Stimulated activated naive CD8-positive, alpha-beta T cell treated with anti-CD3 and anti-CD28 coated beads, Interleukin-15, Interleukin-2, amounts not matched to agents 100 U/mL and 50 U/mL, for 24 hours (primary cell): ENCODE measurements around the gene ZNHIT2.
"Not testable (repeated sequence)": the region's sequence is repeated elsewhere in the genome, so short reads cannot be mapped to it uniquely, and the experiment has no call there.

Experiments
- ATAC-seq: fragments of 150-1000 bp; cut with Tn5 transposase; one replicate; pipeline ENCODE4 v1.10.0; 2021
- DNase-seq: peaks from one replicate; pipeline ENCODE4 v3.0.0; 2021

The ZNHIT2 gene

GRCh38 chr11:65119670-65119995 lies 2.1 kb upstream of the ZNHIT2 start:
- no peak for ATAC-seq
- DNase-seq: no peak

GRCh38 chr11:65118891-65119669 lies 1.6 kb upstream of the ZNHIT2 start:
- not testable (repeated sequence) for ATAC-seq, DNase-seq

GRCh38 chr11:65118097-65118837 lies 766 bp upstream of the ZNHIT2 start:
- ATAC-seq (no peak), DNase-seq (no peak)

GRCh38 chr11:65116370-65117205 lies 913 bp downstream of the ZNHIT2 start:
- ATAC-seq: peak; percentile 14
- peak; percentile 67 for DNase-seq

- DNase-seq: peak; percentile 26
- ATAC-seq: no peak
Observed at GRCh38 chr11:65115361-65116082, 2.0 kb downstream of the ZNHIT2 start.

- DNase-seq (no peak), ATAC-seq (no peak)
Observed at GRCh38 chr11:65114538-65115171, 2.8 kb downstream of the ZNHIT2 start.

- ATAC-seq (no peak), DNase-seq (no peak)
Observed at GRCh38 chr11:65113839-65114238, 3.7 kb downstream of the ZNHIT2 start.

- DNase-seq (no peak), ATAC-seq (no peak)
Observed at GRCh38 chr11:65113361-65113756, 4.1 kb downstream of the ZNHIT2 start.

- ATAC-seq (peak; percentile 26), DNase-seq (peak; percentile 82)
Observed at GRCh38 chr11:65112546-65113360, 4.7 kb downstream of the ZNHIT2 start.

GRCh38 chr11:65111744-65112545 lies 5.6 kb downstream of the ZNHIT2 start, which contains the start of gene TM7SF2:
TM7SF2 (plus strand) TSS chr11:65111872; CDS start chr11:65112016, 144 bp downstream.
- ATAC-seq: peak; percentile 79

GRCh38 chr11:65111159-65111743 lies 6.2 kb downstream of the ZNHIT2 start:
- ATAC-seq (no peak), DNase-seq (no peak)

More at GRCh38 chr11:65111744-65112545, 5.6 kb downstream of the ZNHIT2 start, which contains the start of gene TM7SF2:
- DNase-seq: peak; percentile 97

GRCh38 chr11:65110354-65110861 lies 7.1 kb downstream of the ZNHIT2 start:
- DNase-seq (peak; percentile 99), ATAC-seq (peak; percentile 52)

GRCh38 chr11:65109231-65110198 lies 8.0 kb downstream of the ZNHIT2 start:
- no peak for ATAC-seq
- no peak for DNase-seq

- DNase-seq (no peak), ATAC-seq (no peak)
Observed at GRCh38 chr11:65108469-65109123, 8.9 kb downstream of the ZNHIT2 start.

- no peak for ATAC-seq
- DNase-seq: no peak
Observed at GRCh38 chr11:65107751-65108468, 9.6 kb downstream of the ZNHIT2 start.

GRCh38 chr11:65107078-65107477 lies 10.4 kb downstream of the ZNHIT2 start:
- no peak for ATAC-seq
- no peak for DNase-seq
